ENCODE results near the gene FEZF2.

DNA sequence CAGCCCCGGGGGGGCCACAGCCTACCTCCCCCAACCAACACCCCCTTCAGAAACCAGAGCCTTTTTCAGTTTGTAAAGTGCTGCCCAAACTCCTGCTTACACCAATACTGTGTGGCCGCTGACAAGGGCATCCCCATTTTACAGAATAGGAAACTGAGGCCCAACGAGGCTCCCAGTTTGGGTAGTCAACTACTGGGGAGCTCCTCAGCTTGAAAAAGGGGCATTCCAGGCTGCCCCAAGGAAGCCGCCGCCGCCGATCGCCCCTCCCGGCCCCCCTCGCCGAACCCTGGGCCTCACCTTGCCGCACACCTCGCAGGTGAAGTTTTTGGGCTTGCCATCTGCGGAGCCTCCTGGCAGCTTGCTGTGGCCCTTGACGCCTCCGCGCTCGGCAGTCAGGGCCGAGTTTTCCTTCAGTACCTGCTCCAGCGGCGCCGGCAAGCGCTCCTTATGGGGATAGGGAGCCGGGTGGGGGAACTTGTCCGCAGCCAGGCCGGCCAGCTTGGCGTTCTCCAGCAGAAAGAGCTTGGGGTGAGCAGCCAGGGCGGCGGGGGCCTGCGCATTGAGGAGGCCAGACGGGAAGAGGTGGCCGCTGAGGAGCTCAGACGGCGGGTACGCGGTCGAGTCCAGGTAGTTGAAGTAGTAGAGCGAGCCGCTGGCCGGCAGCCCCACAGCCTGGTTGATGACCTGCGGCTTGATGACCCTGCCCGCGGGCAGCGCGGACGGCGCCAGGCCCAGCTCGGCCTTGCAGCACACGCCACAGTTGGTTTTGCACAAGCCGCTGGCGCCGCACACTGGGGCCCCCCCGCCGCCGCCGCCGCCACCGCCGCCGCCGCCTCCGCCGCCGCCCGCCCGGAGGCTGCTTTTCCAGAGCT, 1.4 kb downstream of the FEZF2 start:
- TF ChIP-seq, protein P1, sequence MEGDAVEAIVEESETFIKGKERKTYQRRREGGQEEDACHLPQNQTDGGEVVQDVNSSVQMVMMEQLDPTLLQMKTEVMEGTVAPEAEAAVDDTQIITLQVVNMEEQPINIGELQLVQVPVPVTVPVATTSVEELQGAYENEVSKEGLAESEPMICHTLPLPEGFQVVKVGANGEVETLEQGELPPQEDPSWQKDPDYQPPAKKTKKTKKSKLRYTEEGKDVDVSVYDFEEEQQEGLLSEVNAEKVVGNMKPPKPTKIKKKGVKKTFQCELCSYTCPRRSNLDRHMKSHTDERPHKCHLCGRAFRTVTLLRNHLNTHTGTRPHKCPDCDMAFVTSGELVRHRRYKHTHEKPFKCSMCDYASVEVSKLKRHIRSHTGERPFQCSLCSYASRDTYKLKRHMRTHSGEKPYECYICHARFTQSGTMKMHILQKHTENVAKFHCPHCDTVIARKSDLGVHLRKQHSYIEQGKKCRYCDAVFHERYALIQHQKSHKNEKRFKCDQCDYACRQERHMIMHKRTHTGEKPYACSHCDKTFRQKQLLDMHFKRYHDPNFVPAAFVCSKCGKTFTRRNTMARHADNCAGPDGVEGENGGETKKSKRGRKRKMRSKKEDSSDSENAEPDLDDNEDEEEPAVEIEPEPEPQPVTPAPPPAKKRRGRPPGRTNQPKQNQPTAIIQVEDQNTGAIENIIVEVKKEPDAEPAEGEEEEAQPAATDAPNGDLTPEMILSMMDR (conservative IDR thresholded peaks at IDR 0.05; ENCODE audit: low read depth, low read length) = no peak
- no peak for TF ChIP-seq EZH2 (IDR thresholded peaks at IDR 0.05; ENCODE audit: borderline replicate concordance, low read depth, low read length, poor library complexity, severe bottlenecking)
